A549 (cell line): ENCODE results near the gene PDXK. TPM values are rescaled to one million over a fixed set of nuclear protein-coding genes. Genes with fewer than 3 reads are reported as not detected.

Source experiments
- ATAC-seq, 2 experiments: fragments of 200-7000 bp in 1 of 2; fragments of >200 bp in 1 of 2; cut with Nextera tagmentation in 1 of 2; cut with Tn5 transposase in 1 of 2; 3 replicates each; pipeline versions ENCODE4 v1.8.0 to v1.9.1; 2018 to 2020; ENCODE audit warnings: mild to moderate bottlenecking in 1 of 2, moderate library complexity in 1 of 2
- CTCF ChIA-PET: fragments of 300-600 bp; sonication (Branson Sonifier 250); formaldehyde crosslinking; extraction: SDS; loops from one replicate; lab custom pipeline; 2021; ENCODE audit warnings: antibody characterized with exemption, inconsistent platforms; lab: Yijun Ruan, JAX
- POLR2A ChIA-PET: fragments of 350-600 bp; formaldehyde crosslinking; extraction: SDS; loops from one replicate; lab custom pipeline; 2021; ENCODE audit warnings: antibody characterized with exemption, inconsistent platforms; lab: Yijun Ruan, JAX
- DNase-seq, 2 experiments: peaks; one replicate each; pipeline versions ENCODE4 v3.0.0 to v3.0.0-alpha.2; 2011 to 2016; ENCODE audit warnings: low read depth in 1 of 2, low spot score in 1 of 2
- FAIRE-seq: peaks from 2 replicates; lab custom pipeline; 2011; peaks lifted over from hg19 to GRCh38; lab: Jason Lieb, UNC
- H3K27ac ChIP-seq, 2 experiments: fragments of >200 bp; sonication (Bioruptor Twin); formaldehyde crosslinking; 3 replicates each; pipeline ENCODE4 v1.5.1; 2016 to 2017
- H3K4me1 ChIP-seq: fragments of >200 bp; sonication (Bioruptor Twin); formaldehyde crosslinking; 3 replicates; pipeline ENCODE4 v1.6.1; 2016
- H3K4me2 ChIP-seq: fragments of >200 bp; sonication (Bioruptor Twin); formaldehyde crosslinking; 3 replicates; pipeline ENCODE4 v1.6.1; 2016
- H3K4me3 ChIP-seq: fragments of >200 bp; sonication (Bioruptor Twin); formaldehyde crosslinking; 3 replicates; pipeline ENCODE4 v1.5.1; 2016
- H3K9me3 ChIP-seq: fragments of >200 bp; sonication (Bioruptor Twin); formaldehyde crosslinking; 3 replicates; pipeline ENCODE4 v1.6.1; 2016
- CBX8 ChIP-seq: fragments of 200-600 bp; sonication (generic); IDR thresholded peaks from 2 replicates; pipeline ENCODE4 v1.6.1; 2016
- CEBPB ChIP-seq, 2 experiments: fragments of >200 bp in 1 of 2; sonication (Bioruptor Twin) in 1 of 2; formaldehyde crosslinking in 1 of 2; IDR thresholded peaks; 2 replicates each; pipeline ENCODE4 v1.6.1; 2012 to 2016
- CHD2 ChIP-seq: fragments of 150-350 bp; IDR thresholded peaks from 2 replicates; pipeline ENCODE4 v1.6.1; 2014; ENCODE audit warnings: low read length; ENCODE audit not compliant: partially characterized antibody
- CHD4 ChIP-seq: fragments of 200-600 bp; sonication (generic); IDR thresholded peaks from 2 replicates; pipeline ENCODE4 v1.6.1; 2016; ENCODE audit warnings: antibody characterized with exemption, mild to moderate bottlenecking, borderline replicate concordance
- FOXS1 ChIP-seq: fragments of 250-450 bp; sonication (Bioruptor Pico); IDR thresholded peaks from 2 replicates; pipeline ENCODE4 v1.5.0; 2020; ENCODE audit warnings: mild to moderate bottlenecking, moderate library complexity
- HDAC2 ChIP-seq: fragments of 200-600 bp; sonication (generic); IDR thresholded peaks from 2 replicates; pipeline ENCODE4 v1.6.1; 2016
- HEYL ChIP-seq: fragments of 250-450 bp; sonication (Bioruptor Pico); IDR thresholded peaks from 2 replicates; pipeline ENCODE4 v1.8.0; 2021; ENCODE audit warnings: mild to moderate bottlenecking, moderate library complexity
- KDM1A ChIP-seq: fragments of 200-600 bp; sonication (generic); IDR thresholded peaks from 2 replicates; pipeline ENCODE4 v1.6.1; 2016; ENCODE audit warnings: low read depth, mild to moderate bottlenecking
- MAZ ChIP-seq: fragments of 150-350 bp; IDR thresholded peaks from 2 replicates; pipeline ENCODE4 v1.6.1; 2014; ENCODE audit warnings: antibody characterized with exemption, low read depth, low read length, borderline replicate concordance
- NFE2L2 ChIP-seq: fragments of 150-350 bp; conservative IDR thresholded peaks from 2 replicates; pipeline ENCODE4 v1.6.1; 2014; ENCODE audit warnings: low read length
- NPAS2 ChIP-seq: fragments of 250-450 bp; sonication (Bioruptor Pico); IDR thresholded peaks from 2 replicates; pipeline ENCODE4 v1.8.0; 2022; ENCODE audit warnings: mild to moderate bottlenecking, moderate library complexity, borderline replicate concordance
- PHF8 ChIP-seq: fragments of 200-600 bp; sonication (generic); IDR thresholded peaks from 2 replicates; pipeline ENCODE4 v1.6.1; 2016; ENCODE audit warnings: low read depth, mild to moderate bottlenecking, antibody characterized with exemption, moderate library complexity, borderline replicate concordance
- RAD21 ChIP-seq, 2 experiments: fragments of >200 bp in 1 of 2; sonication (Bioruptor Twin) in 1 of 2; formaldehyde crosslinking in 1 of 2; IDR thresholded peaks in 1 of 2; conservative IDR thresholded peaks in 1 of 2; 2 replicates in 1 of 2; 3 replicates in 1 of 2; pipeline ENCODE4 v1.6.1; 2012 to 2018; ENCODE audit warnings: inconsistent platforms in 1 of 2
- RCOR1 ChIP-seq: fragments of 150-350 bp; IDR thresholded peaks from 2 replicates; pipeline ENCODE4 v1.6.1; 2014; ENCODE audit warnings: antibody characterized with exemption, low read length, low read depth
- RFX5 ChIP-seq: fragments of 450-650 bp; IDR thresholded peaks from 2 replicates; pipeline ENCODE4 v1.7.1; 2014; ENCODE audit warnings: antibody characterized with exemption, mild to moderate bottlenecking, moderate library complexity
- ZFP36 ChIP-seq: fragments of 450-650 bp; IDR thresholded peaks from 2 replicates; pipeline ENCODE4 v1.6.1; 2014; ENCODE audit warnings: borderline replicate concordance; ENCODE audit not compliant: partially characterized antibody
- ZNF302 ChIP-seq: fragments of 250-450 bp; sonication (Bioruptor Pico); IDR thresholded peaks from 2 replicates; pipeline ENCODE4 v1.9.0; 2021; ENCODE audit warnings: inconsistent platforms, mild to moderate bottlenecking, moderate library complexity
- ZSCAN20 ChIP-seq: fragments of 250-450 bp; sonication (Bioruptor Pico); IDR thresholded peaks from 2 replicates; pipeline ENCODE4 v1.8.0; 2022; ENCODE audit warnings: mild to moderate bottlenecking, moderate library complexity
- WGBS: methylation state at CpG from one replicate; pipeline ENCODE4 v1.1.6; 2017; ENCODE audit errors: missing lambda C conversion rate; 5-methylcytosine and 5-hydroxymethylcytosine counted together
- polyA plus RNA-seq, 4 experiments: library from polyadenylated mRNA; depleted of rRNA in 3 of 4; stranded (reverse); fragments of >200 nt; fragmentation: RNase III in 1 of 4; extraction: RNeasy Plus Mini Kit Qiagen cat#74134 plus additional on column Dnase treatment in 1 of 4; gene quantifications; 2 replicates in 3 of 4; 3 replicates in 1 of 4; pipeline ENCODE4 v1.2.3, GENCODE V29; 2011 to 2017
- TF ChIP-seq, protein P1 (sequence below): IDR thresholded peaks from 2 replicates; pipeline ENCODE4 v1.6.1; 2012; ENCODE audit warnings: low read depth, borderline replicate concordance
- TF ChIP-seq, protein P2 (sequence below): fragments of 200-600 bp; sonication (generic); IDR thresholded peaks from 2 replicates; pipeline ENCODE4 v1.6.1; 2016; ENCODE audit warnings: antibody characterized with exemption, mild to moderate bottlenecking, moderate library complexity
- TF ChIP-seq, protein P3 (sequence below): fragments of 150-350 bp; IDR thresholded peaks from 2 replicates; pipeline ENCODE4 v1.6.1; 2014; ENCODE audit warnings: low read depth, mild to moderate bottlenecking, low read length
- TF ChIP-seq, protein P4 (sequence below): fragments of 450-650 bp; IDR thresholded peaks from 2 replicates; pipeline ENCODE4 v1.6.1; 2014; ENCODE audit warnings: antibody characterized with exemption
- TF ChIP-seq, protein P5 (sequence below): fragments of >200 bp; sonication (Bioruptor Twin); formaldehyde crosslinking; IDR thresholded peaks from 2 replicates; pipeline ENCODE4 v1.6.1; 2016

PDXK gene
- polyA plus RNA-seq, 2 of the 4 experiments (the other 2 are of a cell fraction) = 220 to 292 TPM

DNA sequence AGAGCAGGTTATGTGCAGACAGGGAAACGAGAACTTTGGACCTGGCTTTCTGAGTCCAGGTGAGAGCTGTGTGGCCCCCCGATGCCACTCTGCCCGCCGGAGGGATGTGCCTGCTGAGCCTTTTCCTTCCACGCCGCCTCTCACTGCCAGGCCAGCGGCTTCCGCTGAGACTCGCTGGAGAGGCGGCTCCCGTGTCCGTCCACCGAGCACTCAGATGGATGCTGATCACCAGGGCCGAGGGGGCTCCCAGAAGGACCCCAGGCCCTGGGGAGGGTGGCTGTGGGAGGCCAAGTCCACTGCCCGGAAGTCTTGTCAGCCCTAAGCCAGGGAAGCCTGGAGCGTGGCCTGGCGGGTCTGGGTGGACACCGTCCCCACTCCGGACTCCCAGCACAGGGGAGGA, 40.7 kb downstream of the PDXK start:
- FAIRE-seq (no peak), ATAC-seq (no peak), DNase-seq (no peak)
- ChIA-PET POLR2A (no interaction called here), CTCF (interaction anchor here (0.8 kb wide), 1 partner anchor 31 kb away, joined by 3 read pairs; no protein-coding TSS in a partner anchor)
- Histone ChIP-seq H3K4me3 (no peak overlapping the region), H3K9me3 (no peaks in the 10 kb centered on the region), H3K4me1 (peaks cover 22% of the 10 kb centered on the region), H3K4me2 (no peak overlapping the region), H3K27ac (no peak overlapping the region)
- WGBS = 94% methylated on average over 17 of the region's 19 CpGs
- no peak for TF ChIP-seq CBX8
- TF ChIP-seq RFX5 = no peak
- TF ChIP-seq, protein P1, sequence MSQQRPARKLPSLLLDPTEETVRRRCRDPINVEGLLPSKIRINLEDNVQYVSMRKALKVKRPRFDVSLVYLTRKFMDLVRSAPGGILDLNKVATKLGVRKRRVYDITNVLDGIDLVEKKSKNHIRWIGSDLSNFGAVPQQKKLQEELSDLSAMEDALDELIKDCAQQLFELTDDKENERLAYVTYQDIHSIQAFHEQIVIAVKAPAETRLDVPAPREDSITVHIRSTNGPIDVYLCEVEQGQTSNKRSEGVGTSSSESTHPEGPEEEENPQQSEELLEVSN = no peak
- TF ChIP-seq NPAS2 (CRISPR knock-in tag) = no peak
- TF ChIP-seq PHF8 = no peak
- no peak for TF ChIP-seq ZNF302
- TF ChIP-seq, protein P2, sequence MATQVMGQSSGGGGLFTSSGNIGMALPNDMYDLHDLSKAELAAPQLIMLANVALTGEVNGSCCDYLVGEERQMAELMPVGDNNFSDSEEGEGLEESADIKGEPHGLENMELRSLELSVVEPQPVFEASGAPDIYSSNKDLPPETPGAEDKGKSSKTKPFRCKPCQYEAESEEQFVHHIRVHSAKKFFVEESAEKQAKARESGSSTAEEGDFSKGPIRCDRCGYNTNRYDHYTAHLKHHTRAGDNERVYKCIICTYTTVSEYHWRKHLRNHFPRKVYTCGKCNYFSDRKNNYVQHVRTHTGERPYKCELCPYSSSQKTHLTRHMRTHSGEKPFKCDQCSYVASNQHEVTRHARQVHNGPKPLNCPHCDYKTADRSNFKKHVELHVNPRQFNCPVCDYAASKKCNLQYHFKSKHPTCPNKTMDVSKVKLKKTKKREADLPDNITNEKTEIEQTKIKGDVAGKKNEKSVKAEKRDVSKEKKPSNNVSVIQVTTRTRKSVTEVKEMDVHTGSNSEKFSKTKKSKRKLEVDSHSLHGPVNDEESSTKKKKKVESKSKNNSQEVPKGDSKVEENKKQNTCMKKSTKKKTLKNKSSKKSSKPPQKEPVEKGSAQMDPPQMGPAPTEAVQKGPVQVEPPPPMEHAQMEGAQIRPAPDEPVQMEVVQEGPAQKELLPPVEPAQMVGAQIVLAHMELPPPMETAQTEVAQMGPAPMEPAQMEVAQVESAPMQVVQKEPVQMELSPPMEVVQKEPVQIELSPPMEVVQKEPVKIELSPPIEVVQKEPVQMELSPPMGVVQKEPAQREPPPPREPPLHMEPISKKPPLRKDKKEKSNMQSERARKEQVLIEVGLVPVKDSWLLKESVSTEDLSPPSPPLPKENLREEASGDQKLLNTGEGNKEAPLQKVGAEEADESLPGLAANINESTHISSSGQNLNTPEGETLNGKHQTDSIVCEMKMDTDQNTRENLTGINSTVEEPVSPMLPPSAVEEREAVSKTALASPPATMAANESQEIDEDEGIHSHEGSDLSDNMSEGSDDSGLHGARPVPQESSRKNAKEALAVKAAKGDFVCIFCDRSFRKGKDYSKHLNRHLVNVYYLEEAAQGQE = no peak
- TF ChIP-seq FOXS1 = no peak
- TF ChIP-seq ZSCAN20 (CRISPR knock-in tag) = no peak
- TF ChIP-seq, protein P3, sequence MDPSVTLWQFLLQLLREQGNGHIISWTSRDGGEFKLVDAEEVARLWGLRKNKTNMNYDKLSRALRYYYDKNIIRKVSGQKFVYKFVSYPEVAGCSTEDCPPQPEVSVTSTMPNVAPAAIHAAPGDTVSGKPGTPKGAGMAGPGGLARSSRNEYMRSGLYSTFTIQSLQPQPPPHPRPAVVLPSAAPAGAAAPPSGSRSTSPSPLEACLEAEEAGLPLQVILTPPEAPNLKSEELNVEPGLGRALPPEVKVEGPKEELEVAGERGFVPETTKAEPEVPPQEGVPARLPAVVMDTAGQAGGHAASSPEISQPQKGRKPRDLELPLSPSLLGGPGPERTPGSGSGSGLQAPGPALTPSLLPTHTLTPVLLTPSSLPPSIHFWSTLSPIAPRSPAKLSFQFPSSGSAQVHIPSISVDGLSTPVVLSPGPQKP = no peak
- TF ChIP-seq ZFP36 = no peak
- TF ChIP-seq CHD4 = no peak
- TF ChIP-seq KDM1A = no peak
- no peak for TF ChIP-seq RAD21 (conservative IDR thresholded peaks at IDR 0.05 in 1 of 2, IDR thresholded peaks at IDR 0.05 in 1 of 2)
- TF ChIP-seq MAZ = no peak
- TF ChIP-seq CEBPB (IDR thresholded peaks at IDR 0.05) = no peak
- TF ChIP-seq HEYL (CRISPR knock-in tag) = no peak
- TF ChIP-seq, protein P4, sequence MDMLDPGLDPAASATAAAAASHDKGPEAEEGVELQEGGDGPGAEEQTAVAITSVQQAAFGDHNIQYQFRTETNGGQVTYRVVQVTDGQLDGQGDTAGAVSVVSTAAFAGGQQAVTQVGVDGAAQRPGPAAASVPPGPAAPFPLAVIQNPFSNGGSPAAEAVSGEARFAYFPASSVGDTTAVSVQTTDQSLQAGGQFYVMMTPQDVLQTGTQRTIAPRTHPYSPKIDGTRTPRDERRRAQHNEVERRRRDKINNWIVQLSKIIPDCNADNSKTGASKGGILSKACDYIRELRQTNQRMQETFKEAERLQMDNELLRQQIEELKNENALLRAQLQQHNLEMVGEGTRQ = no peak

DNA sequence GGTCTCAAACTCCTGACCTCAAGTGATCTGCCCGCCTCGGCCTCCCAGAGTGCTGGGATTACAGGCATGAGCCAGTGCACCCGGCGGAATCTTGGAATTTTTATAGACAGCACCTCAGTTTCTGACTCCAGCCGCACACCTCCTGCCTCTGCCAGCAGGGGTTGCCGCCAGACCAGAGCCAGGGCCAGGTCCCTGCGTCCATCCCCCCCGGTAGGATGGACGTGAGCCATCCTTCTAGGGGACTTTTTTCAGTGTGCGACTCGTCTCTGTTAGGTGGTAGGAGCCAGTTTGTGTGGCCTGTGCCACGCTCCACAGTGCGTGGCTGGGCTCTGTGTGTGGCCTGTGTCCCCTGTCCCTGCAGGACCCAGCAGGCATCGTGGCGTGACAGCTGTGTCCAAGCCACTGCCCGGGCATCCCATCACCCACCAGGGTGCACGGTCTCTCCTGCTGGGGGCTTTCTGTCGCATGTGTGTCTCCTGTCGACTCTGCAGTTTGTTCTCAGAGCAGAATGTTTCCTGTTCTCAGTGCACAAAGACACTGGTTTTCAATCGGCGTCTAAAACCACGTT, 41.5 kb downstream of the PDXK start:
- ChIA-PET POLR2A (no interaction called here), CTCF (interaction anchor here (2.3 kb wide), 1 partner anchor 13 kb away, joined by 6 read pairs; no protein-coding TSS in a partner anchor)
- Histone ChIP-seq H3K4me1 (peaks cover 30% of the 10 kb centered on the region), H3K27ac (no peak overlapping the region), H3K9me3 (no peaks in the 10 kb centered on the region), H3K4me2 (no peak overlapping the region), H3K4me3 (no peak overlapping the region)
- WGBS = 89% methylated on average over 18 of the region's 22 CpGs
- FAIRE-seq (no peak), ATAC-seq (no peak), DNase-seq (no peak)
- TF ChIP-seq CEBPB (IDR thresholded peaks at IDR 0.05) (no peak), ZSCAN20 (CRISPR knock-in tag) (no peak), ZNF302 (no peak), CHD2 (no peak), CHD4 (no peak), RCOR1 (no peak), ZFP36 (no peak), HDAC2 (no peak), NFE2L2 (no peak)
- TF ChIP-seq, protein P5, sequence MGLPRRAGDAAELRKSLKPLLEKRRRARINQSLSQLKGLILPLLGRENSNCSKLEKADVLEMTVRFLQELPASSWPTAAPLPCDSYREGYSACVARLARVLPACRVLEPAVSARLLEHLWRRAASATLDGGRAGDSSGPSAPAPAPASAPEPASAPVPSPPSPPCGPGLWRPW = no peak
